RWPE2 (cell line): ENCODE data around the gene SGMS1.

Source experiments
- ATAC-seq: fragments of 200-7000 bp; cut with Tn5 transposase; 3 replicates; pipeline ENCODE4 v1.9.1; 2021; ENCODE audit warnings: low read depth
- DNase-seq: peaks from one replicate; pipeline ENCODE4 v3.0.0-alpha.2; 2020; ENCODE audit warnings: low spot score
- H3K27ac ChIP-seq: fragments of 450-650 bp; 2 replicates; pipeline ENCODE4 v1.5.1; 2017; ENCODE audit warnings: mild to moderate bottlenecking; ENCODE audit not compliant: poor library complexity, severe bottlenecking
- H3K27me3 ChIP-seq: fragments of 250-450 bp; sonication (Bioruptor Pico); 2 replicates; pipeline ENCODE4 v1.5.1; 2021; ENCODE audit warnings: mild to moderate bottlenecking, moderate library complexity; ENCODE audit not compliant: insufficient read depth, poor library complexity, severe bottlenecking
- H3K36me3 ChIP-seq: fragments of 250-450 bp; sonication (Bioruptor Pico); 2 replicates; pipeline ENCODE4 v1.5.1; 2020; ENCODE audit warnings: low read depth, mild to moderate bottlenecking, moderate library complexity
- H3K4me1 ChIP-seq: fragments of 250-450 bp; sonication (Bioruptor Pico); 2 replicates; pipeline ENCODE4 v1.5.1; 2021; ENCODE audit warnings: mild to moderate bottlenecking, moderate library complexity; ENCODE audit not compliant: insufficient read depth, poor library complexity, severe bottlenecking
- H3K4me3 ChIP-seq: fragments of 250-450 bp; sonication (Bioruptor Pico); 2 replicates; pipeline ENCODE4 v1.5.1; 2021; ENCODE audit warnings: mild to moderate bottlenecking, moderate library complexity; ENCODE audit not compliant: severe bottlenecking
- H3K9me3 ChIP-seq: fragments of 250-450 bp; sonication (Bioruptor Pico); 2 replicates; pipeline ENCODE4 v1.5.1; 2021; ENCODE audit warnings: mild to moderate bottlenecking, moderate library complexity; ENCODE audit not compliant: severe bottlenecking
- TF ChIP-seq, protein P1 (sequence below): fragments of 450-650 bp; IDR thresholded peaks from one replicate; pipeline ENCODE4 v1.5.1; 2017; ENCODE audit warnings: mild to moderate bottlenecking, moderate library complexity; ENCODE audit not compliant: poor library complexity, severe bottlenecking

The SGMS1 gene

DNA sequence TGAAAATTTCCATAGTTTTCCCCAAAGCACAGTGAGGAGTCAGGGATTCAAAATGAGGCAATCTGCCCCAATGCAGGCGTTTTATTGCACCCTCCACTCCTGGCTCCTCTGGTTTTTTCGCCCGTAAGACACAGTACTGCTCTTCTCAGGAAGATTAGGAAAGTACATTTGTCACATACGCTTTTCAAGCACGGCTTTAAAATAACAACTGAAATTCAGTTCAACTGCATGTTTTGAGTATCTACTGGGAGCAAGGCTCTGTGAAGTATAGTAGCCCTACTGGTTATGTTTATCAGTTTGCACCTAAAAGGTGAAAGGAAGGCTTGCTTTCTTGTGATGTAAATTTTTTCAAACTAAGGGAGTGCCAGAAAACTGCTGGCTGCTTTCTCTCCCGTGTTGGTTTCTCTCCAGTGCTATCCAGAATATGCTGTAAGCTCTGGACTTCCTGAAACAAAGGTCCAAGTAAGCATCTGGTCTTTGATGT, 1.9 kb upstream of the SGMS1 start:
- H3K4me1 ChIP-seq = peaks cover 13% of the 10 kb centered on the region
- H3K36me3 ChIP-seq = no peaks in the 10 kb centered on the region
- no peaks in the 10 kb centered on the region for H3K27me3 ChIP-seq
- no peak for ATAC-seq
- no peak for DNase-seq
- TF ChIP-seq, protein P1, sequence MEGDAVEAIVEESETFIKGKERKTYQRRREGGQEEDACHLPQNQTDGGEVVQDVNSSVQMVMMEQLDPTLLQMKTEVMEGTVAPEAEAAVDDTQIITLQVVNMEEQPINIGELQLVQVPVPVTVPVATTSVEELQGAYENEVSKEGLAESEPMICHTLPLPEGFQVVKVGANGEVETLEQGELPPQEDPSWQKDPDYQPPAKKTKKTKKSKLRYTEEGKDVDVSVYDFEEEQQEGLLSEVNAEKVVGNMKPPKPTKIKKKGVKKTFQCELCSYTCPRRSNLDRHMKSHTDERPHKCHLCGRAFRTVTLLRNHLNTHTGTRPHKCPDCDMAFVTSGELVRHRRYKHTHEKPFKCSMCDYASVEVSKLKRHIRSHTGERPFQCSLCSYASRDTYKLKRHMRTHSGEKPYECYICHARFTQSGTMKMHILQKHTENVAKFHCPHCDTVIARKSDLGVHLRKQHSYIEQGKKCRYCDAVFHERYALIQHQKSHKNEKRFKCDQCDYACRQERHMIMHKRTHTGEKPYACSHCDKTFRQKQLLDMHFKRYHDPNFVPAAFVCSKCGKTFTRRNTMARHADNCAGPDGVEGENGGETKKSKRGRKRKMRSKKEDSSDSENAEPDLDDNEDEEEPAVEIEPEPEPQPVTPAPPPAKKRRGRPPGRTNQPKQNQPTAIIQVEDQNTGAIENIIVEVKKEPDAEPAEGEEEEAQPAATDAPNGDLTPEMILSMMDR = no peak
- H3K27ac ChIP-seq = peak overlapping the region; percentile 85
- H3K9me3 ChIP-seq = no peaks in the 10 kb centered on the region
- peak overlapping the region; percentile 59 for H3K4me3 ChIP-seq

DNA sequence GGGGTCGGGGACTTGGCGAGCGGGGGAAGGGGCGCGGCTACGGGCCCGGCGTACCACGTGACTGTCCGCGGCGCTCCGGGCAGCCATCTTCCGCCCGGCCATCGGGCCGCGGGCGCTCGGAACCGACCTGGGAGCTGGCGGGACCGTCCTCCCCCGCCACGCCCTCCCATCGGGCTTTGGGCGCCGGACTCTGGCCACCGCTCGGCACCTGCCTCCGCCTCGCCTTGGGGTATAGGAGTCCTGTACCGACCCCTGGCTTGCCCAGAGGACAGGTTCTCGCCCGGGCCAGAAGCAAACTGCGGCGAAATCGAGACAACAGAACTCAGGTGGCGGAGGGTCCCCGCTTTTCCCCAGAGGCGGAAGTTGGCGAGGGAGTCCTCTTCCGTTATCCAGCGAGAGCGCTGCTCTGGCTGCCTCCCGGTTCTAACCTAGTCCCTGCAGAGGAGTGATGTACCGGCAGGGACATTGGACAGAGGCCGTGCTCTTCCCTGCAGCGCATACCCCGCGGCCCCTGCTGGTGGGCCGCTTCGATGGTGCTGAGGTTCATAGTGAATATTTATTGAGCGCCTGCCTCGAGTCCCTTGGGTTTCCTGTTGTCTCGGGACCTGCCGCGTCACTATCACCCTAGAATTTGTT, 1.2 kb upstream of the SGMS1 start:
- DNase-seq (no peak), ATAC-seq (peak; percentile 44)
- Histone ChIP-seq H3K9me3 (no peaks in the 10 kb centered on the region), H3K27ac (peak overlapping the region; percentile 85), H3K27me3 (no peaks in the 10 kb centered on the region), H3K4me3 (peak overlapping the region; percentile 59), H3K4me1 (peaks cover 13% of the 10 kb centered on the region), H3K36me3 (no peaks in the 10 kb centered on the region)
- TF ChIP-seq, protein P1 = peak; percentile 40

DNA sequence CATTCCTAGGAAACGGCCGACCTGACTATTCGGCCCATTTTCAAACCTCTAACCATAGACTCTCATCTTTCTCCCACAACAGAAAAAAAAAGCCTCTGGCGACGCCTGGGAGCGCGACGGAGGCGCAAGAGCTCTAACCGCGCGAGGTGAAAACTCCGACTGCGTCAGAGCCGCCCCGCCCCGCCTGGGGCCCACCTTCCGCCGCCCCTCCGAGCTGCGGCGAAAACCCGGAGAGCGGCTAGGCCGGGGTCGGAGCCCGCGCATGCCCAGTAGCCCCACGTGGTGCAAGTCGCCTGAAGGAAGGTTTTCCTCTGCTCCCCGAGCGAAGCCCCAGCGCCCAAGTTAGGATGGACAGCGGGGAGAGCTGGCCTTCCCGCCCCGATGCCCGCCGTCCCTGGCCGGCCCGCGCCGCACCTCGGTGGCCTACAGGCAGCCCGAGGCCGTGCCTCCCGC, 683 bp upstream of the SGMS1 start:
- ATAC-seq = peak; percentile 48
- peak overlapping the region; percentile 85 for H3K27ac ChIP-seq
- peak; percentile 92 for DNase-seq
- H3K4me3 ChIP-seq = peak overlapping the region; percentile 59
- H3K36me3 ChIP-seq = no peaks in the 10 kb centered on the region
- H3K9me3 ChIP-seq = no peaks in the 10 kb centered on the region
- TF ChIP-seq, protein P1 = no peak
- no peaks in the 10 kb centered on the region for H3K27me3 ChIP-seq
- peaks cover 13% of the 10 kb centered on the region for H3K4me1 ChIP-seq

DNA sequence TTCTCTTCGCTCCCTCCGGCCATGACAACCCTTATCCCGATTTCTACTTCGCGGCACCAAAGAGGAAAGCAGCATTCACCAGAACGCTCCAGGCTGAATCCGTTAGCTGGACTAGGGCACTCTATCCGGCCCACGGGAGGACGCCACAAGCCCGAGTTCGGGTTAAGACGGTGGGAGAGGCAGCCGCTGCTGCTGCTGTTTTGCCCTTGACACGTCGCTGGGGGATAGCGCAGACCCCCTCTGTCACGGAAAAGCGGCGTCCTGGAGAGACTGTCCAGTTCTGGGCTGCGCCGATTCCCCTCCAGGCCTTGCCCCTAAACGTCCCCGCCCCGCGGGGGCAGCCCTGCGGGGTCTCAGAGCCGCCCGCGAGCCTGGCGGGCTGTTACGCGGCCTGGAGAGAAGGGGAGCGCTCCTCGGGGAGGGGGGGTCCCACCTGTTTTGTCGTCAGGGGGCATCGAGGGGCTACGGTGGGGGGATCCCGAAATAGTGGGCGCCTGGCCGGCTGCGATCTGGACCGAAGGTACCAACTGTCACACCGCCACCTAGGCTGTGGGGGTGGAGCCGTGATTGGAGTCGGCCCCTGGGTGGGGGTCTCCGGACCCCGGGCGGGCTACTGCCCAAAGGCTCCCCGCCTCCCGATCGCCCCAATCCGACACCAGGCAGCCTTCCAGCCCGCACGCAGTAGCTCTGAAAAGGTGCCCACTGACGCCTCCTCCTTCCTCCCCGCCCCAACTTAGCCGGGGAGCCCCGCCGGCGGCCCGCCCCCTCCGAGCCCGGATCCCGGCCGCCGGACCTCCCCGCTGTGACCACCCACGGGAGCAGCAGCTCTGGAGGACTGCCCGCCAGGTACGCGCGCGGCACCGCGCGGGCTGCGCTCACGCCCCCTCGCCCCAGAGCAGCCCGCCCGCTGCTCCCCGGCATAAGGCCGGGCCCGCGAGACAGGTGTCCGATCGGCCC, 772 bp downstream of the SGMS1 start:
- ATAC-seq (peak; percentile 4; the same call in 1 of the 3 replicates), DNase-seq (no peak)
- TF ChIP-seq, protein P1 = no peak
- Histone ChIP-seq H3K9me3 (no peaks in the 10 kb centered on the region), H3K27ac (peak overlapping the region; percentile 85), H3K4me3 (peak overlapping the region; percentile 59), H3K36me3 (no peaks in the 10 kb centered on the region), H3K4me1 (peaks cover 20% of the 10 kb centered on the region), H3K27me3 (no peaks in the 10 kb centered on the region)
